SK-N-MC (cell line): ENCODE results near the gene LGALS3BP.
"Not testable (repeated sequence)": the region's sequence is repeated elsewhere in the genome, so short reads cannot be mapped to it uniquely, and the experiment has no call there.

Experiments
- DNase-seq: peaks from one replicate; pipeline ENCODE4 v3.0.0-alpha.2; 2011; ENCODE audit warnings: low read depth, low spot score
- H3K27ac ChIP-seq: fragments of 200-600 bp; sonication (generic); 2 replicates; pipeline ENCODE4 v1.5.1; 2016; ENCODE audit warnings: mixed run types
- H3K36me3 ChIP-seq: fragments of 200-600 bp; sonication (generic); 2 replicates; pipeline ENCODE4 v1.6.1; 2017; ENCODE audit warnings: antibody characterized with exemption, low read length, mixed read lengths; ENCODE audit not compliant: insufficient read depth
- H3K4me3 ChIP-seq: fragments of 200-600 bp; sonication (generic); 2 replicates; pipeline ENCODE4 v1.5.1; 2016
- H3K9ac ChIP-seq: fragments of 200-600 bp; sonication (generic); 2 replicates; pipeline ENCODE4 v1.8.0; 2017; ENCODE audit warnings: mixed run types, mixed read lengths; ENCODE audit not compliant: insufficient read length
- H3K9me3 ChIP-seq: fragments of 200-600 bp; sonication (generic); 2 replicates; pipeline ENCODE4 v1.6.1; 2017; ENCODE audit warnings: low read depth, mild to moderate bottlenecking, antibody characterized with exemption, low read length, moderate library complexity, mixed read lengths
- EZH2 ChIP-seq: fragments of 200-600 bp; sonication (generic); IDR thresholded peaks from one replicate; pipeline ENCODE4 v1.6.1; 2017; ENCODE audit warnings: antibody characterized with exemption
- FOXP2 ChIP-seq: optimal IDR thresholded peaks from 2 replicates; pipeline ENCODE3; 2011; ENCODE audit warnings: mild to moderate bottlenecking, moderate library complexity; ENCODE audit not compliant: insufficient read depth; ENCODE audit errors: extremely low read length, control extremely low read depth
- POLR2AphosphoS5 ChIP-seq: IDR thresholded peaks from 2 replicates; pipeline ENCODE4 v1.6.1; 2012; ENCODE audit warnings: mild to moderate bottlenecking, low read depth, low read length, borderline replicate concordance

Gene LGALS3BP

DNA sequence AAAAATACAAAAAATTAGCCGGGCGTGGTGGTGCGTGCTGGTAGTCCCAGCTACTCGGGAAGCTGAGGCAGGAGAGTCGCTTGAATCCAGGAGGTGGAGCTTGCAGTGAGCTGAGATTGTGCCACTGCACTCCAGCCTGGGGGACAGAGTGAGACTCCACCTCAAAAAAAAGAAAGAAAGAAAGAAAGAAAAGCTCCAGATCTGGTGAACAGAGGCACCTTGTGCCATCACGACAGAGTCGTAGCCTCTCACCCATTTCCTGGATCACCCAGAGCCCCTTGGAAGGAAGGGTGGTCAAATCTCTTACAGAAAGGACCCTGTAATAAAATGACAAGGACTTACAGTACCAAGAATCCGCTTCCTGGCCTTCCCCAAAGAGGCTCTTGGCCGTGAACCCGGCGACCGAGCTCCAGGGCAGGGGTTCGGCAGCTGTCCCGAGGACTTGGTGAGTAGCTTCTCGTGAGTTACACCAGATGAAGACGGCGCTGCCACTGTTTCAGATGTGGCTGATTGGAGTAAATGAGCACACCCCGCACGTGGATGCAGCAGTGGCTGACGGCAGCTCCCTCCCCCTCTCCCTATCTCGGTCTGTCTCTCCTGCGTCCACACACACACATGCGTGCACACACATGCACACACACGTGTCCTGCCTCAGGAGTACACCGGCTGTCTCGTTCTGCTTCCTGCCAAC is 13.5 kb downstream of the LGALS3BP start:
- Histone ChIP-seq H3K9ac (no peak overlapping the region), H3K9me3 (no peaks in the 10 kb centered on the region), H3K36me3 (no peaks in the 10 kb centered on the region; the same call in 1 of the 2 replicates), H3K27ac (no peak overlapping the region), H3K4me3 (no peak overlapping the region)
- no peak for TF ChIP-seq POLR2AphosphoS5
- no peak for TF ChIP-seq FOXP2
- TF ChIP-seq EZH2: no peak
- DNase-seq: no peak

- no peak for DNase-seq
- no peaks in the 10 kb centered on the region; the same call in 1 of the 2 replicates for H3K36me3 ChIP-seq
- no peak overlapping the region for H3K27ac ChIP-seq
- no peaks in the 10 kb centered on the region for H3K9me3 ChIP-seq
- no peak overlapping the region for H3K9ac ChIP-seq
- no peak overlapping the region for H3K4me3 ChIP-seq
- TF ChIP-seq FOXP2 (no peak), EZH2 (no peak), POLR2AphosphoS5 (no peak)
Measured at GRCh38 chr17:78965491-78965924, 14.2 kb downstream of the LGALS3BP start.

- no peak overlapping the region for H3K27ac ChIP-seq
- TF ChIP-seq POLR2AphosphoS5 (no peak), FOXP2 (no peak), EZH2 (no peak)
- DNase-seq: no peak
- H3K9ac ChIP-seq: no peak overlapping the region
- no peak overlapping the region for H3K4me3 ChIP-seq
- no peaks in the 10 kb centered on the region for H3K36me3 ChIP-seq
- no peaks in the 10 kb centered on the region for H3K9me3 ChIP-seq
Measured at GRCh38 chr17:78963378-78963777, 16.3 kb downstream of the LGALS3BP start.

GRCh38 chr17:78962984-78963348 is 16.8 kb downstream of the LGALS3BP start:
- H3K27ac ChIP-seq, H3K9me3 ChIP-seq, DNase-seq, H3K36me3 ChIP-seq, H3K9ac ChIP-seq, H3K4me3 ChIP-seq: not testable (repeated sequence)

GRCh38 chr17:78962345-78962983 is 17.3 kb downstream of the LGALS3BP start:
- Histone ChIP-seq H3K9me3 (no peaks in the 10 kb centered on the region), H3K4me3 (no peak overlapping the region), H3K9ac (no peak overlapping the region), H3K36me3 (no peaks in the 10 kb centered on the region), H3K27ac (no peak overlapping the region)
- no peak for TF ChIP-seq EZH2
- TF ChIP-seq FOXP2: no peak
- TF ChIP-seq POLR2AphosphoS5: no peak
- DNase-seq: no peak

DNA sequence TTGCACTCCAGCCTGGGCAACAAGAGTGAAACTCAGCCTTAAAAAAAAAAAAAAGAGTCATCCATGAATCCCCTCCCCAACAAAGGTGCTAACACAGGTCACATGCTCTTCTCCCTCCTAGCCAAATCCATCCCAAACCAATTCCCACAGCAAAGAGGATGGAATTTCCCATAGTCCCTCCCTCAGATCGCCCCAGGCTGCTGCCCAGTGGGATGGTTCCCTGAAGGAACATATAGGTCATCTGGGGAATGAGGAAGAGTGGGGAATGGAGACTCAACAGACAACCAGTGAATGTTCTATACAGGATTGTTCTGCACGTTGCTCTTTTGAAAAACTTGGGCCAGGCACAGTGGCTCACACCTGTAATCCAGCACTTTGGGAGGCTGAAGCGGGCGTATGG is 18.2 kb downstream of the LGALS3BP start:
- Histone ChIP-seq H3K36me3 (no peaks in the 10 kb centered on the region), H3K27ac (no peak overlapping the region), H3K9me3 (no peaks in the 10 kb centered on the region), H3K9ac (no peak overlapping the region), H3K4me3 (no peak overlapping the region)
- TF ChIP-seq FOXP2: no peak
- TF ChIP-seq EZH2: no peak
- DNase-seq: no peak

- no peaks in the 10 kb centered on the region for H3K36me3 ChIP-seq
- no peaks in the 10 kb centered on the region for H3K9me3 ChIP-seq
- no peak overlapping the region for H3K27ac ChIP-seq
- H3K9ac ChIP-seq: no peak overlapping the region
- no peak for TF ChIP-seq FOXP2
- TF ChIP-seq POLR2AphosphoS5: no peak
- TF ChIP-seq EZH2: no peak
- no peak overlapping the region for H3K4me3 ChIP-seq
- DNase-seq: no peak
Measured at GRCh38 chr17:78960928-78961327, 18.8 kb downstream of the LGALS3BP start.

- H3K36me3 ChIP-seq: no peaks in the 10 kb centered on the region
- no peak for DNase-seq
- no peak overlapping the region for H3K27ac ChIP-seq
- no peak overlapping the region for H3K4me3 ChIP-seq
- TF ChIP-seq EZH2: no peak
- TF ChIP-seq POLR2AphosphoS5: no peak
- TF ChIP-seq FOXP2: no peak
- H3K9ac ChIP-seq: no peak overlapping the region
- H3K9me3 ChIP-seq: no peaks in the 10 kb centered on the region
Measured at GRCh38 chr17:78959803-78960202, 19.9 kb downstream of the LGALS3BP start.

- DNase-seq: no peak
- Histone ChIP-seq H3K9me3 (no peaks in the 10 kb centered on the region), H3K9ac (no peak overlapping the region), H3K36me3 (no peaks in the 10 kb centered on the region), H3K4me3 (no peak overlapping the region), H3K27ac (no peak overlapping the region)
- TF ChIP-seq EZH2 (no peak), POLR2AphosphoS5 (no peak), FOXP2 (no peak)
Measured at GRCh38 chr17:78958641-78959127, 21.0 kb downstream of the LGALS3BP start.
